ENCODE measurements around the gene ITGBL1. TPM values are rescaled to one million over a fixed set of nuclear protein-coding genes. Genes with fewer than 3 reads are reported as not detected.

Gene ITGBL1, protein sequence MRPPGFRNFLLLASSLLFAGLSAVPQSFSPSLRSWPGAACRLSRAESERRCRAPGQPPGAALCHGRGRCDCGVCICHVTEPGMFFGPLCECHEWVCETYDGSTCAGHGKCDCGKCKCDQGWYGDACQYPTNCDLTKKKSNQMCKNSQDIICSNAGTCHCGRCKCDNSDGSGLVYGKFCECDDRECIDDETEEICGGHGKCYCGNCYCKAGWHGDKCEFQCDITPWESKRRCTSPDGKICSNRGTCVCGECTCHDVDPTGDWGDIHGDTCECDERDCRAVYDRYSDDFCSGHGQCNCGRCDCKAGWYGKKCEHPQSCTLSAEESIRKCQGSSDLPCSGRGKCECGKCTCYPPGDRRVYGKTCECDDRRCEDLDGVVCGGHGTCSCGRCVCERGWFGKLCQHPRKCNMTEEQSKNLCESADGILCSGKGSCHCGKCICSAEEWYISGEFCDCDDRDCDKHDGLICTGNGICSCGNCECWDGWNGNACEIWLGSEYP
- 10 to 100 TPM in 2 of 4 donors, 1 to 10 TPM in 2; 5.0 to 21.5 (median 8.8) TPM for total RNA-seq

DNA sequence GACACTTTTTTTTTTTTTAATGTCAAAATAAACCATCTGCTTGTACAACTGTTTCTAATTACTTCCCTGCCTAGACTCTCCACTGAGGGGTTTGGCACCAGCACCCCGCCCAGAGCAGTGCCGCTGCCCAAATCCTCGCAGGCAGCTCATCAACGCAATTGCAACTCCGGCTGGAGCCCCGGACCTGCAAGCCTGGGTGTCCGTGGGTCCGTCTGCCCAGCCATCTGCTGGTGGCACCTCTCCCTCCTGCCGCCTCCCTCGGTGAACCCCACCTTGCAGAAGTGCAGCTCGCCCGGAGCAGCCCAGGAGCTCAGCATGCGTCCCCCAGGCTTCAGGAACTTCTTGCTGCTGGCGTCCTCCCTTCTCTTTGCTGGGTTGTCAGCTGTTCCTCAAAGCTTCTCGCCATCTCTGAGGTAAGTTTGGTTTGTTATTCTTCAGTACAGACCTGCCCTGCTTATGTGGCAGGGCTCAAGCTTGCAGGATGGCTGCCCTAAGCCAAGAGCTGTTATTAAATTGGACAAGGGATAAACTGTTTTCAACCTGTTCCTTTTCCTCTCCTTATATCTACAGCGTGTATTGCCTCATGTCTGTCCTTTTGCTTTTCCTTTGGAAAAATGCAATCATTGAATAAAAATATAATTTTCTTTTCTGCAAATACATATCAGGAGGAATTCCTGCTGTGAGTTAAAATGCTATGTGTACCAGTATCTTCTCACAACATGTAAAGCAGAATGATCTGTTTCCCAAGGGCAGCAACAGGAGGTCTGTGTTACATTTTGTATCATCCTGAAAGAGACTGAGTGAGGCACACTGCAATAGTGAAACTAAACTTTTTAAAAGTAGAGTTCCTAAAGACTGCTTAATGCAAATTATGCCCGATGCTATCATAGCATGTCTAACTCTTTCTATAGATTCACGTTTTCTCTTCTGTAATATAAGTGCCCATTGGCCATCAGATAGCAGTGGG, at the start of gene ITGBL1:
Gene ITGBL1, plus strand, starts transcription at position 157 of the 967 bp plus-strand sequence. Its CDS starts 159 bp downstream, at position 316.
- DNase-seq (ENCODE audit: low spot score in 2 of 2): peak in 1 of 2 donors; percentile 88
- TF ChIP-seq, protein P1, sequence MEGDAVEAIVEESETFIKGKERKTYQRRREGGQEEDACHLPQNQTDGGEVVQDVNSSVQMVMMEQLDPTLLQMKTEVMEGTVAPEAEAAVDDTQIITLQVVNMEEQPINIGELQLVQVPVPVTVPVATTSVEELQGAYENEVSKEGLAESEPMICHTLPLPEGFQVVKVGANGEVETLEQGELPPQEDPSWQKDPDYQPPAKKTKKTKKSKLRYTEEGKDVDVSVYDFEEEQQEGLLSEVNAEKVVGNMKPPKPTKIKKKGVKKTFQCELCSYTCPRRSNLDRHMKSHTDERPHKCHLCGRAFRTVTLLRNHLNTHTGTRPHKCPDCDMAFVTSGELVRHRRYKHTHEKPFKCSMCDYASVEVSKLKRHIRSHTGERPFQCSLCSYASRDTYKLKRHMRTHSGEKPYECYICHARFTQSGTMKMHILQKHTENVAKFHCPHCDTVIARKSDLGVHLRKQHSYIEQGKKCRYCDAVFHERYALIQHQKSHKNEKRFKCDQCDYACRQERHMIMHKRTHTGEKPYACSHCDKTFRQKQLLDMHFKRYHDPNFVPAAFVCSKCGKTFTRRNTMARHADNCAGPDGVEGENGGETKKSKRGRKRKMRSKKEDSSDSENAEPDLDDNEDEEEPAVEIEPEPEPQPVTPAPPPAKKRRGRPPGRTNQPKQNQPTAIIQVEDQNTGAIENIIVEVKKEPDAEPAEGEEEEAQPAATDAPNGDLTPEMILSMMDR (IDR thresholded peaks at IDR 0.05): no peak
- no peak for TF ChIP-seq POLR2A (IDR thresholded peaks at IDR 0.05)
- peak within 1 kb of the TSS; percentile 40 for H3K4me3 ChIP-seq (ENCODE audit: low read depth, poor library complexity, severe bottlenecking)
- intact Hi-C loops (cut with DNase I; ENCODE audit: low total_unique reads): no loop called here
- WGBS, 2 donors: 27 to 28% methylated on average over 18 of the region's 18 CpGs

DNA sequence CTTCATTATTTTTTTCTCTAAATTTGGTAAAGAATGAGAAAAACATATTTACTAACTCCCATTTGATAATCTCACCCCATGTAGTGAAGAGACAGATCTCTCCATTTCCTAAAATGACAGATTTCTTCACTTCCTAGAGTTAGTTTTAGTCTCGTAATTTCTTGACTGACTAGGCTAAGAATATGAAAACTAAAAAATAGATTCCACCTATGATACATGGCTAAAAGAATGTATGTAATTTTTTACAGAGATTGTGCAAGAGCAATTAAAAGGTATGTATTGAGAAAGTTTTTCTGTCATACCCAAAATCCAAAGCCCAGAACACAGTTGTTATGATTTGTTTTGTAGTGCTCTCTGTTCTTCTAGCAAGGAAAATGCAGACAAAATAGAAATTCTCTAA, 45.7 kb upstream of the ITGBL1 start:
- WGBS, 2 donors: 53 to 67% methylated on average over 1 of the region's 1 CpG
- TF ChIP-seq, protein P1 (IDR thresholded peaks at IDR 0.05): no peak
- no peak for TF ChIP-seq POLR2A (IDR thresholded peaks at IDR 0.05)
- intact Hi-C loops (cut with DNase I; ENCODE audit: low total_unique reads): no loop called here

DNA sequence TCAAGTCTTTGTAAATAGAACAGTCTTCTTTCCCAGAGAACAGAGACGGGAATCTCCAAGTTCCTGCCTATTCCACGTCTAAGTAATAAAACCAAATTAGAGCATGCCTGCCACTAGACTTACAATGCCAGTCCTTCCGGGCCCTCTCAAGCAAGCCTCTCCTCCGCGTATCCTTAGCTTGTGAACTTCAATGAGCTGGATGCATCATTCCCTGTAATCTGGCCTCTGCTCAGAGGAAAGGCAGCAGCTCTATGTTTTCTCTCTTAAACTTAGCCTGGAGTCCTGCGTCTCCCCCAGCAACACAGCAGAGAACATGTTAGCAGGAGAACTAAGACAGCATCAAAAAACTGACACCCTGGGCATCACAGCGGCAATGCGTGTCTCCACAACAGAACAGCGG, 44.3 kb upstream of the ITGBL1 start:
- TF ChIP-seq, protein P1 (IDR thresholded peaks at IDR 0.05): no peak
- TF ChIP-seq POLR2A (IDR thresholded peaks at IDR 0.05): no peak
- intact Hi-C loops (cut with DNase I; ENCODE audit: low total_unique reads): no loop called here
- no peak for DNase-seq (ENCODE audit: low spot score in 2 of 2)
- H3K4me3 ChIP-seq (ENCODE audit: low read depth, poor library complexity, severe bottlenecking): no peak overlapping the region
- 75 to 80% methylated on average over 9 of the region's 9 CpGs for WGBS, 2 donors

More for the DNA sequence above, 45.7 kb upstream of the ITGBL1 start:
- no peak overlapping the region for H3K4me3 ChIP-seq (ENCODE audit: low read depth, poor library complexity, severe bottlenecking)
- no peak for DNase-seq (ENCODE audit: low spot score in 2 of 2)

DNA sequence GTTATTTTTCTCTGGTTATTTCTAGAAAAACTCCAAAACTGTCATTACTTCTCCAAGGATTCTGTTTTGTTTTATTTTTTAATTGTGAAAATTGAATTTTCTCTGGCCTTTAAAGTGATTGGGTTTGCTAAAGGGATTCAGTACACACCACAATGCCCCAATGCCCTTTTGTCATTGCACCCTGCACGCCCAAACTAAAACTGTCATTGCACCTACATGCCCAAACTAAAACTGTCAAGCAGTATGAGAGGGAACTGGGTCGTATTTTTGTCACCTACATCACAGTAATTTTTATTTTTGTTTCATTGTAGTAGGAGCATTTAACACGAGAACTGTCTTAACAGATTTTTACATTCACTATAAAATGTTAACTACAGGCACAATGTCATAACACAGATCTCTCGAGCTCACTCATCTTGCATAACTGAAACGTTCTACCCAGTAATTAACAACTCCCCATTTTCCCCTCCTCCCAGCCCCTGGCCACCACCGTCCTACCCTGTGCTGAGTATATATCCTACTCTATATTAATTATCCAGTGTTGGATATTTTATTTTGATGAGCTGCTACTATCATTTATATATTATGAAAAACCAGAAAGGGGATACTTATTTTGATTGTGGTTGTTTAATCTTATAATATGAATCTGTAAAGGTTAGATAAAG, 43.4 kb upstream of the ITGBL1 start:
- no peak for DNase-seq (ENCODE audit: low spot score in 2 of 2)
- H3K4me3 ChIP-seq (ENCODE audit: low read depth, poor library complexity, severe bottlenecking): no peak overlapping the region
- intact Hi-C loops (cut with DNase I; ENCODE audit: low total_unique reads): no loop called here
- WGBS, 2 donors: 69 to 75% methylated on average over 6 of the region's 6 CpGs
- TF ChIP-seq POLR2A (IDR thresholded peaks at IDR 0.05): no peak
- TF ChIP-seq, protein P1 (IDR thresholded peaks at IDR 0.05): no peak

DNA sequence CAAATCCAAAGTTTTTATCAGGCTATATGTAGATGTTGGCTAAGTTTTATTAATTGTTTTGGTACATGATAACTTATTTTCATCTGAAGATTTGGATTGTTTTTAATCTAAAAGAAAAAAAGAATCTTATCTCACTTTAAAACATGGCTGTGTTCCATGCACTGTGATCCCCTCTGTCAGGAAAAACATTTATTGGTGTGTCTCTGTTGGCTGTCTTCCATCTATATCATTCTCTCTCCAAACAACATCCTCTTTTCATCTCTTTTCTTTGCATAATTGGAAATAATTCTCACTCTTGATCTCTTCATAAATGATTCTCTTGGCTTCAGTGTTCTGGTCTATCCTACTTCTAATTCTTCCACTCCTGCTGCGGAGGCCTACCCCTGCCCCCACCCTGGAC, 40.4 kb upstream of the ITGBL1 start:
- TF ChIP-seq, protein P1 (IDR thresholded peaks at IDR 0.05): no peak
- TF ChIP-seq POLR2A (IDR thresholded peaks at IDR 0.05): no peak
- intact Hi-C loops (cut with DNase I; ENCODE audit: low total_unique reads): no loop called here
- WGBS, 2 donors: 57 to 68% methylated on average over 1 of the region's 1 CpG
- H3K4me3 ChIP-seq (ENCODE audit: low read depth, poor library complexity, severe bottlenecking): no peak overlapping the region
- no peak for DNase-seq (ENCODE audit: low spot score in 2 of 2)

All from lower leg skin (tissue), 4 donors.